ENCODE data around the gene CEACAM1.

The CEACAM1 gene

GRCh38 chr19:42477933-42478332 lies 50.3 kb downstream of the CEACAM1 start:
- no peak overlapping the region for H3K27ac ChIP-seq
- TF ChIP-seq CTCF (conservative IDR thresholded peaks at IDR 0.05) = no peak

- H3K27ac ChIP-seq = no peak overlapping the region
- no peak for TF ChIP-seq CTCF (conservative IDR thresholded peaks at IDR 0.05)
These were observed 51.2 kb downstream of the CEACAM1 start for GRCh38 chr19:42477117-42477516.

- TF ChIP-seq CTCF (conservative IDR thresholded peaks at IDR 0.05) = no peak
These were observed 52.9 kb downstream of the CEACAM1 start for GRCh38 chr19:42475366-42475765.

GRCh38 chr19:42474743-42475142 lies 53.5 kb downstream of the CEACAM1 start:
- TF ChIP-seq CTCF (conservative IDR thresholded peaks at IDR 0.05) = no peak
- H3K27ac ChIP-seq = no peak overlapping the region

More at GRCh38 chr19:42475366-42475765, 52.9 kb downstream of the CEACAM1 start:
- H3K27ac ChIP-seq = no peak overlapping the region

GRCh38 chr19:42473686-42474085 lies 54.6 kb downstream of the CEACAM1 start:
- H3K27ac ChIP-seq = no peak overlapping the region

GRCh38 chr19:42472402-42473147 lies 55.7 kb downstream of the CEACAM1 start:
- TF ChIP-seq CTCF (conservative IDR thresholded peaks at IDR 0.05) = no peak
- H3K27ac ChIP-seq = peak overlapping the region; percentile 90

More at GRCh38 chr19:42473686-42474085, 54.6 kb downstream of the CEACAM1 start:
- no peak for TF ChIP-seq CTCF (conservative IDR thresholded peaks at IDR 0.05)

DNA sequence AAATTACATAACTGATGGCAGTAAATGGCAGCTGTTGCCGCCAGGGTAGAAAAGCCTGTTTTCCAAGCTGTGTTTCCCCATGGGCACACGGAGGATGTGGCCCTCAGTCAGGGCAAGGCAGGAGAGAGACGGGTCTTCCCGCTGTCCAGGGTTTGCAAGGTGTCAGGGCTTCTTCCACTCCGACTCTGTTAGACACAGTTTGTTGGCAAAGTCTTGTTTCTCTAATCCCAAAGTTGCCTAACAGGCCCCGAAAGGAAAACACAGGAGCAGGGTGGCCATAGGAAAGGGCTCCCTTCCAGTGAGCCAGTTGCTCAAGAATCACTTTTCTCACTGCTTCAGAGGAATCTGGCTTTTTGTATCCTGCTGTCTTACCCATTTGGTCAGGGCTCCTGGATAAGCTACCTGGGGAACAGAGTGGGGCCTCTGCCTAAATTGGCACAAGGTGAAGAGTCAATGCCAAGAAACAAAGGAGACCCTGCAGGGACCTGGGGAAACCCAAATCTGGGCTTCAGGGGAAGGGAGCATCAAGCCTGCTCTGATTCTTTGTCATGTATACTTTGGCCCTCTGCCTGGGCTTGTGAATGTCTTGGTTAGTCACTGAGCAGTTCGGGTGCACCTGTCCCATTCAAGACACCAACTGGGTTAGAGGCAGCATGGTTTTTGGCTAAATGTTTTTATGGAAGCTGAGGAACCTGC lies 56.6 kb downstream of the CEACAM1 start:
- 0 out of 2 replicates have a peak, but pooled peaks have one; percentile 6 for TF ChIP-seq CTCF (conservative IDR thresholded peaks at IDR 0.05)
- H3K27ac ChIP-seq = peak overlapping the region; percentile 90

All from VCaP (cell line).